BLaER1 treated with 17β-estradiol and CSF1 and Interleukin-3, amounts not matched to agents 10 nM and 100 nM (cell line): Measurements from ENCODE around the gene PKD2L2.
"Not testable (repeated sequence)": the region's sequence is repeated elsewhere in the genome, so short reads cannot be mapped to it uniquely, and the experiment has no call there.

Source experiments
- H3K27ac ChIP-seq, 11 experiments: shearing (Covaris generic); formaldehyde crosslinking; 2 replicates each; pipeline ENCODE4 v1.8.1; 2022
- H3K27me3 ChIP-seq, 11 experiments: shearing (Covaris generic); formaldehyde crosslinking; 2 replicates each; pipeline ENCODE4 v1.8.1; 2022
- H3K36me3 ChIP-seq, 11 experiments: shearing (Covaris generic); formaldehyde crosslinking; 2 replicates each; pipeline ENCODE4 v1.8.1; 2022
- H3K4me1 ChIP-seq, 10 experiments: shearing (Covaris generic); formaldehyde crosslinking; 2 replicates each; pipeline ENCODE4 v1.8.1; 2022
- H3K4me2 ChIP-seq, 11 experiments: shearing (Covaris generic); formaldehyde crosslinking; 2 replicates each; pipeline ENCODE4 v1.8.1; 2022
- H3K4me3 ChIP-seq, 10 experiments: shearing (Covaris generic); formaldehyde crosslinking; 2 replicates each; pipeline ENCODE4 v1.8.1; 2022
- H3K9ac ChIP-seq, 11 experiments: shearing (Covaris generic); formaldehyde crosslinking; 2 replicates each; pipeline ENCODE4 v1.8.1; 2022
- H3K9me3 ChIP-seq, 11 experiments: shearing (Covaris generic); formaldehyde crosslinking; replicated peaks in 1 of 11; 2 replicates each; pipeline ENCODE4 v1.8.1; 2022
- H4K20me1 ChIP-seq, 11 experiments: shearing (Covaris generic); formaldehyde crosslinking; 2 replicates each; pipeline ENCODE4 v1.8.1; 2022
- Cebpa-rat ChIP-seq, 11 experiments: shearing (Covaris generic); IDR thresholded peaks; 2 replicates each; pipeline ENCODE4 v1.8.1; 2022

PKD2L2 gene

GRCh38 chr5:137960141-137960540, 70.9 kb downstream of the PKD2L2 start:
- H3K4me1 ChIP-seq: no peaks in the 10 kb centered on the region
- no peak overlapping the region for H3K27ac ChIP-seq
- H3K4me2 ChIP-seq: no peak overlapping the region
- no peak overlapping the region for H3K4me3 ChIP-seq
- H4K20me1 ChIP-seq: peaks cover 0 to 42% (median 2%) of the 10 kb centered on the region in 11 experiments; a peak in 9 of 22 replicates
- no peaks in the 10 kb centered on the region for H3K9me3 ChIP-seq
- H3K9ac ChIP-seq: no peak overlapping the region
- TF ChIP-seq Cebpa-rat (IDR thresholded peaks at IDR 0.05): no peak
- peaks cover 66 to 100% (median 99%) of the 10 kb centered on the region in 11 experiments for H3K36me3 ChIP-seq
- no peaks in the 10 kb centered on the region for H3K27me3 ChIP-seq

DNA sequence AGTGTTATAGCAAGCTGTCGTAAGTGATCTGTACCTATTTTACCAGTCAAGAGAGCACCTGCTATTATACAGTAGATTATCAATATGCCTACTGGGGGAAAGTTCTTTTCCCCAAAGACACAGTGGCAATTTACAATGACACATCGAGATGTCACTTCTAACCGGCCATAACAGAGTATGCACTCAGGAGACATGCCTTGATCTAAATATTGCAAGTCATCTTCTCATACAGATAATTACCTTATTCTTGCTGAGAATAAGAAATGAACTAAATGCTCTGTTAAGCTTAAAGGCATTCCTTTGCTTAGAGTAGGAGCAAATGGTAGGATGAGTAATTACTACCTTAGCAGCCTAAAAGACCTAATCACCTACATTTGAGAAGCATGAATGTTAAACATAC, 71.6 kb downstream of the PKD2L2 start:
- Histone ChIP-seq H3K4me1 (no peaks in the 10 kb centered on the region), H3K9ac (no peak overlapping the region), H3K36me3 (peaks cover 70 to 100% (median 98%) of the 10 kb centered on the region in 11 experiments), H3K27me3 (no peaks in the 10 kb centered on the region), H3K9me3 (no peaks in the 10 kb centered on the region), H3K4me2 (no peak overlapping the region), H3K27ac (no peak overlapping the region), H3K4me3 (no peak overlapping the region), H4K20me1 (peaks cover 0 to 47% (median 4%) of the 10 kb centered on the region in 11 experiments; a peak in 9 of 22 replicates)
- TF ChIP-seq Cebpa-rat (IDR thresholded peaks at IDR 0.05): no peak

GRCh38 chr5:137970384-137970783, 81.1 kb downstream of the PKD2L2 start:
- H3K27me3 ChIP-seq, H3K4me2 ChIP-seq, H3K27ac ChIP-seq, H3K4me3 ChIP-seq, H3K9ac ChIP-seq, H4K20me1 ChIP-seq, H3K4me1 ChIP-seq: not testable (repeated sequence)
- peaks cover 8 to 15% (median 13%) of the 10 kb centered on the region in 11 experiments for H3K9me3 ChIP-seq
- peaks cover 33 to 43% (median 37%) of the 10 kb centered on the region in 11 experiments for H3K36me3 ChIP-seq

GRCh38 chr5:137975208-137975607, 86.0 kb downstream of the PKD2L2 start:
- no peak overlapping the region for H3K4me2 ChIP-seq
- no peaks in the 10 kb centered on the region for H3K27me3 ChIP-seq
- no peak overlapping the region for H3K9ac ChIP-seq
- TF ChIP-seq Cebpa-rat (IDR thresholded peaks at IDR 0.05): no peak
- H3K4me1 ChIP-seq: no peaks in the 10 kb centered on the region
- H3K36me3 ChIP-seq: peaks cover 49 to 57% (median 54%) of the 10 kb centered on the region in 11 experiments
- no peak overlapping the region for H3K4me3 ChIP-seq
- no peaks in the 10 kb centered on the region for H4K20me1 ChIP-seq
- no peak overlapping the region for H3K27ac ChIP-seq
- peaks cover 11 to 20% (median 17%) of the 10 kb centered on the region in 11 experiments for H3K9me3 ChIP-seq

DNA sequence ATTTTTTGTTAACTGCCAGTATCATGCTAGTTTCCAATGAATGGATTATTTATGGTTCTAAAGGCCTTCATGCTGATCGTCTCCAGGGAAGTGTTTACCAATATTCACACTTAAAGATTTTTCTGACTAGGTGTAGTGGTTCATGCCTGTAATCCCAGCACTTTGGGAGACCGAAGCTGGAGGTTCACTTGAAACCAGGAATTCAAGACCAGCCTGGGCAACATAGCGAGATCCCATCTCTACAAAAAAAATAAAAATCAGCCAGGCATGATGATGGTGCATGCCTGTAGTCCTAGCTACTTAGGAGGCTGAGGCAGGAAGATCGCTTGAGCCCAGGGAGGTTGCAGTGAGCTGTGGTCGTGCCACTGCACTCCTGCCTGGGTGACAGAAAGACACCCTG, 100.2 kb downstream of the PKD2L2 start:
- H3K36me3 ChIP-seq: peaks cover 51 to 97% (median 78%) of the 10 kb centered on the region in 11 experiments
- no peak overlapping the region for H3K9ac ChIP-seq
- H3K27me3 ChIP-seq: no peaks in the 10 kb centered on the region
- H3K4me1 ChIP-seq: peaks cover 0 to 10% (median 0%) of the 10 kb centered on the region in 10 experiments; a peak in 6 of 20 replicates
- TF ChIP-seq Cebpa-rat (IDR thresholded peaks at IDR 0.05): no peak
- H3K4me3 ChIP-seq: no peak overlapping the region
- H3K9me3 ChIP-seq: no peaks in the 10 kb centered on the region
- H3K27ac ChIP-seq: no peak overlapping the region
- H4K20me1 ChIP-seq: peaks cover 0 to 77% (median 14%) of the 10 kb centered on the region in 11 experiments; a peak in 11 of 22 replicates
- H3K4me2 ChIP-seq: no peak overlapping the region
